Stimulated activated CD8-positive, alpha-beta memory T cell treated with anti-CD3 and anti-CD28 coated beads, Interleukin-15, amount 100 ng/mL, for 1 hour (primary cell): ENCODE results near the gene AQP10.
"Not testable (repeated sequence)": the region's sequence is repeated elsewhere in the genome, so short reads cannot be mapped to it uniquely, and the experiment has no call there.

ENCODE experiments used
- DNase-seq: peaks from one replicate; pipeline ENCODE4 v3.0.0-alpha.2; 2020; ENCODE audit warnings: low read depth

The AQP10 gene, protein sequence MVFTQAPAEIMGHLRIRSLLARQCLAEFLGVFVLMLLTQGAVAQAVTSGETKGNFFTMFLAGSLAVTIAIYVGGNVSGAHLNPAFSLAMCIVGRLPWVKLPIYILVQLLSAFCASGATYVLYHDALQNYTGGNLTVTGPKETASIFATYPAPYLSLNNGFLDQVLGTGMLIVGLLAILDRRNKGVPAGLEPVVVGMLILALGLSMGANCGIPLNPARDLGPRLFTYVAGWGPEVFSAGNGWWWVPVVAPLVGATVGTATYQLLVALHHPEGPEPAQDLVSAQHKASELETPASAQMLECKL

DNA sequence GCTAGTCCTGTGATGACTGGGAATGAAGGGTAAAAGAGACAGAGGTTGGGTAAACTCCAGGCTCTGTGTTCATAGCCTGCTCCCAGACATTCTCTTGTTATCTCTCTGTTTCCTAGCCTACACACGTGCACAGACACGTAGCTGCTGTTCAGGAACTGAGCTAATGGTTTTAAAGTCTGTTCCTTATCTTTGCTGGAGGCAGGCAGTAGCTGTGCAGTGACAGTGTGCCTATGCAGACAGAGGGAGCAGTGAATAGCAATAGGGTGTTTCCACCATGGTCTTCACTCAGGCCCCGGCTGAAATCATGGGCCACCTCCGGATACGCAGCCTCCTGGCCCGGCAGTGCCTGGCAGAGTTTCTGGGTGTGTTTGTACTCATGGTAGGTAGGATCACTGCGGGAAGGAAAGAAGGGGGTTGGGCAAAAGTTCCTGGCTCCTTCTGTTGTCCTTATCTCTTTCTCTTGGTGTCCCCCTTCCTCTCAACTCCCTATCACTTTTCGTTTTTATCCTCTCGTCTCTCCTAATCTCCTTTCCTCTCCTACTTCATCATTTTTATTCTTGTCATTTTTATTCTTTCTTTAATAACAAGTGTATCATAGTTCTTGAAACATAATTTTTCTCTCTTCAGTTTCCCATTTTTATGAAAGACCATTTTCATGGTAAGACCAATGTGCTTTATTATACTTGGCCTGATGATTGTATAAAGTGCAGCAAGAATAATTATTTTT lies at the start of gene AQP10:
Gene AQP10, plus strand, starts transcription at position 212 of the 727 bp plus-strand sequence. Its CDS starts 63 bp downstream, at position 275.
- DNase-seq: no peak

- peak; percentile 98 for DNase-seq
Observed at GRCh38 chr1:154272217-154272998, 48.5 kb upstream of the AQP10 start, which contains the start of gene HAX1. Gene HAX1 (plus strand): TSS chr1:154272629. CDS start chr1:154272724, 95 bp downstream.

DNA sequence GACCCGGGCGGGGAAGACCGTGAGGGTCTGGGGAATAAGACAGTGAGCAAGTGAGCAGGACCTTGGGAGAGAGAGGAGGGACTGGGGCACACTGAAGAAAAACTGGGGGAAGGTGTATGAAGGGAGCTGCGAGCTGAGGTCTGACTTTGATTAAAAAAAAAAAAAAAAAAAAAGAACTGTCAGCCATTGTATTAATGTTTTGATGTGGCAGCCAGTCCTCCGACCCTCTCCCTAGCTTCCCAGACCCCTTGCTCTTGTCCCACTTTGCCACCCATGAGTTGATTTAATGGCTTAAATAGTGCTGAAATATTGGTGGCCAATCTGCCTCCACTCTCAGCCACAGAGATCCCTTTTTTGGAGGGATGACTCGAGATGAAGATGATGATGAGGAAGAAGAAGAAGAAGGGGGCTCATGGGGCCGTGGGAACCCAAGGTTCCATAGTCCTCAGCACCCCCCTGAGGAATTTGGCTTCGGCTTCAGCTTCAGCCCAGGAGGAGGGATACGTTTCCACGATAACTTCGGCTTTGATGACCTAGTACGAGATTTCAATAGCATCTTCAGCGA lies 47.8 kb upstream of the AQP10 start:
- DNase-seq: no peak

- DNase-seq: no peak
Observed at GRCh38 chr1:154276797-154277196, 44.1 kb upstream of the AQP10 start.

DNA sequence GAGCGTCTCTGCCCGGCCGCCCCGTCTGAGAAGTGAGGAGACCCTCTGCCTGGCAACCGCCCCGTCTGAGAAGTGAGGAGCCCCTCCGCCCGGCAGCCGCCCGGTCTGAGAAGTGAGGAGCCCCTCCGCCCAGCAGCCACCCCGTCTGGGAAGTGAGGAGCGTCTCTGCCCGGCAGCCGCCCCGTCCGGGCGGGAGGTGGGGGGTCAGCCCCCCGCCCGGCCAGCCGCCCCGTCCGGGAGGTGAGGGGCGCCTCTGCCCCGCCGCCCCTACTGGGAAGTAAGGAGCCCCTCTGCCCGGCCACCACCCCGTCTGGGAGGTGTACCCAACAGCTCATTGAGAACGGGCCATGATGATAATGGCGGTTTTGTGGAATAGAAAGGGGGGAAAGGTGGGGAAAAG lies 33.3 kb upstream of the AQP10 start:
- not testable (repeated sequence) for DNase-seq

DNA sequence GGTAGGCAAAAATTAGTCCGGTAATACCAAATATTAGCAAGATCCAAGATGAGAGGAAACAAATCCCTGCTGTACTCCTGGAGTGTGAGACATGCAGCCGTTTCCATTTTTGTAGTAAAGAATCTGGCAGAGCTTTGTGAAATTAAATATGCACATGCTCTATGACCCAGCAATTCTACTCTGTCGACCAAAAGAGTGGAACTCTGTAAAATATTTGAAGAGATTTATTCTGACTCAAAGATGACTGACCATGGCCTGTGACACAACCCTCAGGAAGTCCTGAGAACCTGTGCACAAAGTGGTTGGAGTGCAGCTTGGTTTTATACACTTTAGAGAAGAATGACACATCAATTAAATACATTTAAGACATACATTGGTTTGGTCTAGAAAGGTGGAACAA lies 32.2 kb upstream of the AQP10 start:
- no peak for DNase-seq

DNA sequence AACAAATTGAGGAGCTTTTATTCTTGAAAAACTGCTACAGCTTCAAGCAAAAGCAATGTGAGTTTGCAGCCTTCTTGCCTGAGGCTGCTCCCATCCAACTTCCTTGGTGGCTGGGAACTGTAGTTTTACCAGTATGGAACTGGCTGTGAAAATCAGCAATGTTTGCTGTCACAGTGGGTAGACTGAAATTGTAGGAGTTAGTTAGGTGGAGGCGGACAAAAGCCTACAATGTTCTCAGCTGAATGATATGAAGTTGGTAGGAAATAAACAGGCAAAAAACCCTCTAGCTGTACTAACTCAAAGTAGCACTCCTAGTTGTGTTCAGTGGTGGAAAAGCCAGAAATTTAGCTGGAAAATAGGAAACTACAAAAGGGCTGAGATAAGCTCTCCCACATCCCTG lies 30.0 kb upstream of the AQP10 start:
- DNase-seq: no peak

GRCh38 chr1:154295408-154296235 lies 25.3 kb upstream of the AQP10 start:
- DNase-seq: no peak

GRCh38 chr1:154301582-154301981 lies 19.3 kb upstream of the AQP10 start:
- DNase-seq: no peak

DNA sequence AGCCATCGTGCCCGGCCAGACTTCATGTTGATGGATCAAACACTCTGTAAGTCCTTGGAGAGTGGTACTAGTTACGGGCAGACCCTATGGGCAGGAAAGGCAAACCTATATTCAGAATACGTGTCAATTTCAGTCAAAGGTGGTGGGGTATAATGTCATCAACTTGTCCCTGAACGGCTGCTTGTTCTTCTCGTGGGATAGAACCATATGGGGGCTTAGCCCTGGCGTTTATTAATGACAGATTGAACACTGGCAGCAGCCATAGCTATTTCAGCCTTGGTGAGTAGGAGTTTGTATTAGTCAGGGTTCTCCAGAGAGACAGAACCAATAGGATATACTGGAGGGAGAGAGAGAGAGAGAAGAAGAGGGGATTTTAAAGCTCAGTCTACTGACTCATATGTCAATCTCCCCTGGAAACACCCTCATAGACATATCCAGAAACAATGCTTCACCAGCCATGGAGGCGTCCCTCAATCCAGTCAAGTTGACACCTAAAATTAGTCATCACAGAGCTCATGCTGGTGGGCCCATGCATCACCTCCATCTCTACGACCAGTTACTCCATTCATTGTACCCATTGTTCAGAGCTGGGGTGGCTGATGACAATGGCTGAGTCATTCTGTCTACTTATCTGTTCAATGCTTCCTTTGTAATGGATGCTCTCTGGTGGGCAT lies 16.1 kb upstream of the AQP10 start:
- DNase-seq: no peak

GRCh38 chr1:154306151-154306550 lies 14.7 kb upstream of the AQP10 start:
- no peak for DNase-seq

GRCh38 chr1:154307670-154308270 lies 13.1 kb upstream of the AQP10 start:
- not testable (repeated sequence) for DNase-seq

DNA sequence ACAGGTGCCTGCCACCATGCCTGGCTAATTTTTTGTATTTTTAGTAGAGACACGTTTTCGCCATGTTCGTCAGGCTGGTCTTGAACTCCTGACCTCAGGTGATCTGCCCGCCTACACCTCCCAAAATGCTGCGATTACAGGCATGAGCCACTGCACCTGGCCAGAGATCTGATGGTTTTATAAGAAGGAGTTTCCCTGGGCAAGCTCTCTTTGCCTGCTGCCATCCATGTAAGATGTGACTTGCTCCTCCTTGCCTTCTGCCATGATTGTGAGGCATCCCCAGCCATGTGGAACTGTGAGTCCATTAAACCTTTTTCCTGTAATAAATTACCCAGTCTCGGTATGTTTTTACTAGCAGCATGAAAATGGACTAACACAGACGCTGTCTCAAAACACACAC lies 11.8 kb upstream of the AQP10 start:
- not testable (repeated sequence) for DNase-seq

DNA sequence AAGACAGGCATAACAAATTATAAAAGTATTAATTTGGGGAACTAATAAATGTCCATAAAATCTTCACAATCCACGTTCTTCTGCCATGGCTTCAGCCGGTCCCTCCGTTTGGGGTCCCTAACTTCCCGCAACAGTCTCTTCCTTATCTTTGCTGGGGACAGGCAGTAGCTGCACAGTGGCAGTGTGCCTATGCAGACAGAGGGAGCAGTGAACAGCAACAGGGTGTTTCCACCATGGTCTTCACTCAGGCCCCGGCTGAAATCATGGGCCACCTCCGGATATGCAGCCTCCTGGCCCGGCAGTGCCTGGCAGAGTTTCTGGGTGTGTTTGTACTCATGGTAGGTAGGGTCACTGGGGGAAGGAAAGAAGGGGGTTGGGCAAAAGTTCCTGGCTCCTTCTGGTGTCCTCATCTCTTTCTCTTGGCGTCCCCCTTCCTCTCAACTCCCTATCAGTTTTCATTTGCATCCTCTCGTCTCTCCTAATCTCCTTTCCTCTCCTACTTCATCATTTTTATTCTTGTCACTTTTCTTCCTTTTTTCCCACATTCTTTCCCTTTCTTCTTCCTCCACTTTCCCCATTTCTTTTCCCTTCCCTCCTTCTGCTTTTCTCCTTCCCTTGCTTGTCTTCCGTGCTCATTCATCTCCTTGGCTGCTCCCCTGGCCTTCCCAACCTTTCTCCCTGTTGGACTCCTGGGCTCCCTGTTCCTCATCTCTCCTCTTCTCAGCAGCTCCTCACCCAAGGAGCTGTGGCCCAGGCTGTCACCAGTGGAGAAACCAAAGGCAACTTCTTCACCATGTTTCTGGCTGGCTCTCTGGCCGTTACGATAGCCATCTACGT lies 8.4 kb upstream of the AQP10 start:
- DNase-seq: not testable (repeated sequence)

GRCh38 chr1:154313066-154313356 lies 7.9 kb upstream of the AQP10 start:
- no peak for DNase-seq

DNA sequence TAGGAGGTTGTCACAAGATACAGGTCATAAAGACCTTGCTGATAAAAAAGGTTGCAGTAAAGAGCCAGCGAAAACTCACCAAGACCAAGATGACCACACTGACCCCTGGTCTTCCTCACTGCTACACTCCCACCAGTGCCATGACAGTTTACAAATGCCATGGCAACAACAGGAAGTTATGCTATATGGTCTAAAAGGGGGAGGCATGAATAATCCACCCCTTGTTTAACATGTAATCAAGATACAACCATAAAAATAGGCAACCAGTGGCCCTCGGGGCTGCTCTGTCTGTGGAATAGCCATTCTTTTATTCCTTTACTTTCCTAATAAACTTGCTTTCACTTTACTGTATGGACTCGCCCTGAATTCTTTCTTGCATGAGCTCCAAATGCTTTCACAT lies 6.7 kb upstream of the AQP10 start:
- not testable (repeated sequence) for DNase-seq

DNA sequence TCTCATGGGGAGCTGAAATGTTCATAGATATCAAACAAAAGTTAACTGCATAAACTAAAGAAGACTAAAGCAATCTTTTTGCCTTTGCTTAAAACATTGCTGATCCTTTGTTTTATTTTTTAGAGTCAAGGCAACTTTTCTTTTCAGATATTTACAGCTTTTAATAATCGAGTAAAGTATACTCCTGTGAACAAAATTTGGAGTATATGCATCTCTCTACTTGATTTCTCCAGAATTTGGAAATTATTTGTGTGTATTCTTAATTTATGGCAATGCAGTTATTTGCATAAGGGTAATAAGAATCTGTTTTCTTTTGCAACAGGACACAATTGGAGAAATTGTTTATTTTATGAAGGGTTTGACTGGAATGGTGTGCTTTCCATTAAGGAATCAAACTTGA lies 4.2 kb upstream of the AQP10 start:
- no peak for DNase-seq

DNA sequence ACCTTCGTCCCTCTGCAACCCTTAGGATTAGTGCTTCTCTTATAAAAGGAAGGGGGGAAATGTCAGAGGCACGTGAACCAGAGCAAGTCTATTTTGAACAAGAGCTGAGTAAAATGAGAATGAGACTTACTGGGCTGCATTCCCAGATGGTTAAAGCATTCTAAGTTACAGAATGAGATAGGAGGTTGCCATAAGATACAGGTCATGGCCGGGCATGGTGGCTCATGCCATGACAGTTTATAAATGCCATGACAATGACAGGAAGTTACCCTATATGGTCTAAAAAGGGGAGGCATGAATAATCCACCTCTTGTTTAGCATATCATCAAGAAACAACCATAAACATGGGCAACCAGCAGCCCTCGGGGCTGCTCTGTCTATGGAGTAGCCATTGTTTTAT lies 2.5 kb upstream of the AQP10 start:
- no peak for DNase-seq

GRCh38 chr1:154321609-154321934 lies 679 bp downstream of the AQP10 start:
- DNase-seq: not testable (repeated sequence)

DNA sequence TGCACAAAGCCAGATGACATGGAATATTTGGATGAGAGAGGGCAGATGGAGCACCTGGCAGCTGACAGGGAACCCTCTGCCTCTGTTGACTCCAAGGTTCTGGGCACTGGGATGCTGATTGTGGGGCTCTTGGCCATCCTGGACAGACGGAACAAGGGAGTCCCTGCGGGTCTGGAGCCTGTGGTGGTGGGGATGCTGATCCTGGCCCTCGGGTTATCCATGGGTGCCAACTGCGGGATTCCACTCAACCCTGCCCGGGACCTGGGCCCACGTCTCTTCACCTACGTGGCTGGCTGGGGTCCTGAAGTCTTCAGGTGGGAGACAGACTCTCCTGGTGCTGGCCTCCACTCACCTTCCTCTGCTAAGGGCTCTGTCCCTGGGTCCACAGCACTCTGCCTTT lies 2.6 kb downstream of the AQP10 start:
- no peak for DNase-seq
